ENCODE measurements around the gene C3orf62. TPM values are rescaled to one million over a fixed set of nuclear protein-coding genes. Genes with fewer than 3 reads are reported as not detected.

Gene C3orf62

Small RNA genes lying within 50 kb of the gene (small RNA-seq; reads per million reads assigned to genes)
- gene AC121247.2 (ENCODE audit: low read depth): not detected
- not detected for gene MIR4271 (ENCODE audit: low read depth)
- not detected for gene RF00019 (ENCODE audit: low read depth)

Data from mesenchymal stem cell (in vitro differentiated cells and primary cell).